Anterior cingulate cortex (tissue), 58 donors: Measurements from ENCODE around the gene RNF220.
"Not testable (repeated sequence)": the region's sequence is repeated elsewhere in the genome, so short reads cannot be mapped to it uniquely, and the experiment has no call there.

Experiments used
- DNase-seq, 58 donors: peaks; one replicate each; lab custom pipeline; 2025; lab: John Stamatoyannopoulos, UW

Gene RNF220

DNA sequence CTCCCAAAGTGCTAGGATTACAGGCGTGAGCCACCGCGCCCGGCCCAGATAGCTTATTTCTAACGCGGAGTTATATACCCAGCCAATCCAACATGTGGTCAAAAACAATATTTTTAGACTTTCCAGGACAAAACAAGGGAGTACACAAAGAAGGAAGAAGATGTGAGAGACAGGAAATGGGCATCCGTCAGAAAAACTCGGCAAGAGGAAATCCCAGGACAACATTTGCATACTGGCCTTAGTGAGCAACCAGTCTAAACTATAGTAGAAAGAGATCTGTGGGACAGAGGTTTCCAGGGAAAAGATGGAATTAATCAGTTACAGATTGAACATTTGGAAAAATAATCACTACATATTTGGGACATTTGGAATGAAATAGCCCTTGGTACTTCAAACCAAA is 280.8 kb downstream of the RNF220 start:
- DNase-seq: no peak

DNA sequence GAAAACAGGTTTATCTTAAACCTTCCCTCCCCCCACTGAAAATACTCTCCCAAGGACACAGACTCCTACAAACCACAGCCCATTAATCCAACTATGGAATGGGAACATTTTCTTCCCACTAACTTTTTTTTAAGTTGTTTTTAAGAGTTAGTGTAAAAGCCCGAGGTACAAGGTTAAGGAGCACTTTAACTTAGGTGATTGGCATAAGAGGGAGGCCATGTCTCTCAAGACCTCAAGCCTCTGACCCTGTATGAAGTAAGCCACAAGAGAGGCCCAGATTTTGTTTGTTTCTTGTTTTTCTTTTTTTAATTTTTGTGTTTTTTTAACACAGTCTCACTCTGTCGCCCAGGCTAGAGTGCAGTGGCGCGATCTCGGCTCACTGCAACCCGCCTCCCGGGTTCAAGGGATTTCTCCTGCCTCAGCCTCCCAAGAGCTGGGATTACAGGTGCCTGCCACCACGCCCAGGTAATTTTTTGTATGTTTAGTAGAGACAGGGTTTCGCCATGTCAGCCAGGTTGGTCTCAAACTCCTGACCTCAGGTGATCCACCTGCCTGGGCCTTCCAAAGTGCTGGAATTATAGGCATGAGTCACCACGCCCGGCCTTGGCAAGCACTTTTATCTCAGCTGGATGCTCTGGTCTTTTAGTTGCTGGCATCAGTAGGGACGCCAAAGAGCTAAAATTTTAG is 283.8 kb downstream of the RNF220 start:
- DNase-seq: no peak

GRCh38 chr1:44689447-44689765 is 284.4 kb downstream of the RNF220 start:
- DNase-seq: no peak

- DNase-seq: no peak
Measured at GRCh38 chr1:44693159-44693558, 288.1 kb downstream of the RNF220 start.

DNA sequence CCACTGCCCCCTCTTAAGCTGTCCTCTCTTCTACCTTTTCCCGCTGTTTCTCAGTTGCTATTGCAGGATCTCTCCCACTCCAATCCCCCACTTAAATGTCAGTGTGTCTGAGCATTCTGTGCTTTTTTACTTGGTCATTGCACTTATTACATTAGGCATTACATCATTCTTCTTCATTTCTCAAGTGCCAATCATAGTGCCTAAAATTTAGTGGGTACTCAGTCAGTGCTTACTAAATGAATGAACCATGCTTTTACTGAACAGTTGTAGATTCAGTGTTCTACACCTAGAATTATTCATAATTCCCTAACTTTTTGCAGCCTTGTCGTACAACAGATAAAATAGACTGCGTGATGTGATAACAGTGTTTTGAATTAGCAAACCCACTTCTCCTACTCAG is 288.8 kb downstream of the RNF220 start:
- DNase-seq: no peak

DNA sequence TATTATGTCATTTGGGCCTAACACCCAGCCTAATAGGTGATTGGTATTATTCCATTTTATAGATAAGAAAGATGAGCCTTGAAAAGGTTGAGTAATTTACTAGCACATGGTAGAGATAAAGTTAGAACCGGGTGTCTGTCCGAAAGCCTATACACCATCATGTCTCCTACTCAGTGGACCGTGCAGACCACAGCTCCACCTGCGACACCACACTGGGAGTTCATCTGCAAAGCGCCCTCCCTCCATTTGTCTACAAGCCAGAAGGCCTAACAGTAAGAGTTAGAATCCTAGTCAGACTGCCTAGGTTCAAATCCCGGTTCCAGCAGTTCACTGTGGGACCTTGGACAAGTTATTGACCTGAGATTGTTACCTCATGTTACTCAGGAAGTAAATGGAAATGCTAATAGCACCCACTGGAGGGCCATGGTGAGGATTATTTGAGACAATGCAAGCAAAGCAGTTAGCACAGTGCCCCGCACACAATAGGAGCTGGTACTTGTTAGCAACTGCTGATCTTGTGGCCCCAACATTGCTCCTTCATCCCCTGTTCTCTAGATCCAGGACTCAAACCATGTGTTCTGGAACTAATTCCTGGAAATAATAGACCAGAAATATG is 289.9 kb downstream of the RNF220 start:
- DNase-seq: no peak

DNA sequence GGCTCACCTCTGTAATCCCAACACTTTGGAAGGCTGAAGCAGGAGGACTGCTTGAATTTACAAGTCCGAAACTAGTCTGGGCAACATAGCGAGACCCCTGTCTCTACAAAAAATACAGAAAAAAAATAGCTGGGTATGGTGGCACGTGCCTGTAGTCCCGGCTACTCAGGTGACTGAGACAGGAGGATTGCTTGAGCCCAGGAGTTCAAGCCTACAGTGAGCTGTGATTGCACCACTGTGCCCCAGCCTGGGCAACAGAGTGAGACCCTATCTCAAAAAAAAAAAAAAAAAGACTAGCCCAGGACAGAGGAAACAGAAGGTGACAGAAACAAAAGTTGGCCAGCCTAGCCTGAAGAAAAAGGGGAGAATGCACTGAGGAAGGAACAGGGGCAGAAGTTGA is 290.6 kb downstream of the RNF220 start:
- no peak for DNase-seq

- DNase-seq: no peak
Measured at GRCh38 chr1:44696101-44696500, 291.0 kb downstream of the RNF220 start.

GRCh38 chr1:44696789-44697345 is 291.8 kb downstream of the RNF220 start:
- DNase-seq: peak in 1 of 58 donors; percentile 2

- no peak for DNase-seq
Measured at GRCh38 chr1:44698138-44698537, 293.1 kb downstream of the RNF220 start.

- DNase-seq: not testable (repeated sequence)
Measured at GRCh38 chr1:44699375-44699774, 294.3 kb downstream of the RNF220 start.

- no peak for DNase-seq
Measured at GRCh38 chr1:44700573-44700972, 295.5 kb downstream of the RNF220 start.

DNA sequence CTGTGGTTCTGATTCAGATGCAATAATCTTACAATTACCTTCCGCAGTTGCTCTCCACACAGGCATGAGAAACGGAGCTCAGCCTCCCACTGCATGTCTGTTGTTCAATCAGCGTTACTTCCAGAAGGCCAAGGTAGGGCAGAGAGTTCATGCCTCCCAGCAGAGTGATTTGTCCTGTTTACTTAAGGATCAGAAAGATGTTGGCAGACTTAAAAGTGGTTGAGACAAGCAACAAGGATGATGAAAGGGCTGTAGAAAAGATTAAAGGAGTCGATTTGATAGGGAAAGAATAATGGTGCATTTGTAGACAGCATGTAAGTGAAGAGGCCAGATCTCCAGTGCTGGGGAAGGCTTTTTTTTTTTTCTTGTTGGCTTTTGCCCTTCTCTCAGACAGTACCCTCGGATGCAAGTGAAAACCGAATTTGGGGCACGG is 296.1 kb downstream of the RNF220 start:
- no peak for DNase-seq
